Mammary epithelial cell (primary cell): ENCODE measurements around the gene CHST5.

ENCODE experiments used
- EZH2 ChIP-seq: IDR thresholded peaks from 2 replicates; pipeline ENCODE4 v1.6.1; 2012; ENCODE audit warnings: low read length, inconsistent platforms, borderline replicate concordance
- TF ChIP-seq, protein P1 (sequence below), 2 donors: IDR thresholded peaks in 1 of 2; conservative IDR thresholded peaks in 1 of 2; 2 replicates each; pipeline ENCODE4 v1.5.1; 2011 to 2012; ENCODE audit warnings: inconsistent platforms in 2 of 2, low read length in 2 of 2, mild to moderate bottlenecking in 2 of 2, control low read depth in 1 of 2, low read depth in 1 of 2; ENCODE audit not compliant: insufficient read depth in 1 of 2; ENCODE audit errors: extremely low read depth in 1 of 2

DNA sequence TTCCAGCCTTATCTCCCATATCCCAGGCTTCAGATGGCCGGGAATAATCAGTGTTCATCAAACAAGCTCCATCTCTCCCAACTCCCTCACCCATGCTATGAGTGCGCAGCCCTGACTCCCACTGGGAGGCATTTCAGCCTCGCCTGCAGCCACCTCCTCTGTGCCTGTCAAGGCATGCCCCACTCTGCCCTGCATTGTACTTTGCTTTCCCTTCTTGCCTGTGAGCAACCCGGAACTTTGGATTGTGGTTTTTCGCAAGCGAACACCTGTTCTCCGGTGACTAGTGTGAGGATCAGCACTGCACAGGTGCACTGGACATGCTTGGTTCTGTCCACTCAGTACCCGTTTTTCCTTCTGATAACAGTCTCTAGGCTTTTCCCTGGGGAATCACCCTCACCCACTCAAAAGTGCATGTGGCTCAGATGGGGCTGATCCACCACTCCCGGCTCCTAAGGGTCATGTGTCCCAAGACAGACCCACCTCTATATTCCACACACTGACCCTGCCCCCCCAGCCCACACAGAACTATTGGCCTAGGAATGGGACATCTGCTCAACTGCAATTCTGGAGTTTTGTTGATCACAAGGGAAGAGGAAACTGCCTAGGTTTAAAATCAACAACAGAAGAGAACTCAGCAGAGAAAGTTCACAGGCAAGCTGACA is 49.8 kb downstream of the CHST5 start:
- TF ChIP-seq, protein P1, sequence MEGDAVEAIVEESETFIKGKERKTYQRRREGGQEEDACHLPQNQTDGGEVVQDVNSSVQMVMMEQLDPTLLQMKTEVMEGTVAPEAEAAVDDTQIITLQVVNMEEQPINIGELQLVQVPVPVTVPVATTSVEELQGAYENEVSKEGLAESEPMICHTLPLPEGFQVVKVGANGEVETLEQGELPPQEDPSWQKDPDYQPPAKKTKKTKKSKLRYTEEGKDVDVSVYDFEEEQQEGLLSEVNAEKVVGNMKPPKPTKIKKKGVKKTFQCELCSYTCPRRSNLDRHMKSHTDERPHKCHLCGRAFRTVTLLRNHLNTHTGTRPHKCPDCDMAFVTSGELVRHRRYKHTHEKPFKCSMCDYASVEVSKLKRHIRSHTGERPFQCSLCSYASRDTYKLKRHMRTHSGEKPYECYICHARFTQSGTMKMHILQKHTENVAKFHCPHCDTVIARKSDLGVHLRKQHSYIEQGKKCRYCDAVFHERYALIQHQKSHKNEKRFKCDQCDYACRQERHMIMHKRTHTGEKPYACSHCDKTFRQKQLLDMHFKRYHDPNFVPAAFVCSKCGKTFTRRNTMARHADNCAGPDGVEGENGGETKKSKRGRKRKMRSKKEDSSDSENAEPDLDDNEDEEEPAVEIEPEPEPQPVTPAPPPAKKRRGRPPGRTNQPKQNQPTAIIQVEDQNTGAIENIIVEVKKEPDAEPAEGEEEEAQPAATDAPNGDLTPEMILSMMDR (conservative IDR thresholded peaks at IDR 0.05 in 1 of 2, IDR thresholded peaks at IDR 0.05 in 1 of 2; ENCODE audit: extremely low read depth in 1 of 2, insufficient read depth in 1 of 2, low read depth in 1 of 2, low read length in 2 of 2): no peak
- no peak for TF ChIP-seq EZH2
